Measurements from ENCODE around the gene B4GAT1.

DNA sequence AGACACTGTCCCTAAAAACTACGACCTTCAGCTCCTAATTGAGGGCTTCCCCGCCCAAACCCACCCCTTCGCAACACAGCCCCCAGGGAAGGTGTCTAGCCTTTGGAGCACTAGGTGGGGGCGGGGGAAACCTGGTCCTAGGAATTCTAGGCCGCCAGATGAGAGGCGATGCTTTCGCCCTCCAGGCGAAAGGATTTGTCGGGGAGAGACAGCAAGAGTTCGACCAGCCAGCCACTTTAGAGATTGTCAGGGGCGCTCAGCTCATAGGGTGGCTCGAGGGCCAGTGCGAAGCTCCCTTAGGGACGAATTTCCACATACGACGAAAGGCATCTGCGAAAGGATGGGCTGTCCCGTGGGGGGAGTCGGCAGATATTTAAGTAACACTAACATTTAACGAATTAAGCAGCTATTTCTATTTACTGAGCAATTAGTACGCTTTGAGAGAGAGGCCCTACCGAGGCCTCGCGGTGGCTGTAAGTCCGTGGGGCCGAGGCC lies 35.9 kb downstream of the B4GAT1 start:
- TF ChIP-seq, protein P1, sequence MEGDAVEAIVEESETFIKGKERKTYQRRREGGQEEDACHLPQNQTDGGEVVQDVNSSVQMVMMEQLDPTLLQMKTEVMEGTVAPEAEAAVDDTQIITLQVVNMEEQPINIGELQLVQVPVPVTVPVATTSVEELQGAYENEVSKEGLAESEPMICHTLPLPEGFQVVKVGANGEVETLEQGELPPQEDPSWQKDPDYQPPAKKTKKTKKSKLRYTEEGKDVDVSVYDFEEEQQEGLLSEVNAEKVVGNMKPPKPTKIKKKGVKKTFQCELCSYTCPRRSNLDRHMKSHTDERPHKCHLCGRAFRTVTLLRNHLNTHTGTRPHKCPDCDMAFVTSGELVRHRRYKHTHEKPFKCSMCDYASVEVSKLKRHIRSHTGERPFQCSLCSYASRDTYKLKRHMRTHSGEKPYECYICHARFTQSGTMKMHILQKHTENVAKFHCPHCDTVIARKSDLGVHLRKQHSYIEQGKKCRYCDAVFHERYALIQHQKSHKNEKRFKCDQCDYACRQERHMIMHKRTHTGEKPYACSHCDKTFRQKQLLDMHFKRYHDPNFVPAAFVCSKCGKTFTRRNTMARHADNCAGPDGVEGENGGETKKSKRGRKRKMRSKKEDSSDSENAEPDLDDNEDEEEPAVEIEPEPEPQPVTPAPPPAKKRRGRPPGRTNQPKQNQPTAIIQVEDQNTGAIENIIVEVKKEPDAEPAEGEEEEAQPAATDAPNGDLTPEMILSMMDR (IDR thresholded peaks at IDR 0.05) = no peak
- TF ChIP-seq PBX3 (IDR thresholded peaks at IDR 0.05) (no peak), MXI1 (IDR thresholded peaks at IDR 0.05; ENCODE audit: low read depth, low read length) (no peak), TAF1 (IDR thresholded peaks at IDR 0.05; ENCODE audit: borderline replicate concordance, low read depth, low read length) (no peak), RCOR1 (IDR thresholded peaks at IDR 0.05; ENCODE audit: low read length) (no peak), FOXM1 (IDR thresholded peaks at IDR 0.05; ENCODE audit: low read depth) (no peak), YY1 (IDR thresholded peaks at IDR 0.05; ENCODE audit: low read depth) (no peak)
- TF ChIP-seq, protein P2, sequence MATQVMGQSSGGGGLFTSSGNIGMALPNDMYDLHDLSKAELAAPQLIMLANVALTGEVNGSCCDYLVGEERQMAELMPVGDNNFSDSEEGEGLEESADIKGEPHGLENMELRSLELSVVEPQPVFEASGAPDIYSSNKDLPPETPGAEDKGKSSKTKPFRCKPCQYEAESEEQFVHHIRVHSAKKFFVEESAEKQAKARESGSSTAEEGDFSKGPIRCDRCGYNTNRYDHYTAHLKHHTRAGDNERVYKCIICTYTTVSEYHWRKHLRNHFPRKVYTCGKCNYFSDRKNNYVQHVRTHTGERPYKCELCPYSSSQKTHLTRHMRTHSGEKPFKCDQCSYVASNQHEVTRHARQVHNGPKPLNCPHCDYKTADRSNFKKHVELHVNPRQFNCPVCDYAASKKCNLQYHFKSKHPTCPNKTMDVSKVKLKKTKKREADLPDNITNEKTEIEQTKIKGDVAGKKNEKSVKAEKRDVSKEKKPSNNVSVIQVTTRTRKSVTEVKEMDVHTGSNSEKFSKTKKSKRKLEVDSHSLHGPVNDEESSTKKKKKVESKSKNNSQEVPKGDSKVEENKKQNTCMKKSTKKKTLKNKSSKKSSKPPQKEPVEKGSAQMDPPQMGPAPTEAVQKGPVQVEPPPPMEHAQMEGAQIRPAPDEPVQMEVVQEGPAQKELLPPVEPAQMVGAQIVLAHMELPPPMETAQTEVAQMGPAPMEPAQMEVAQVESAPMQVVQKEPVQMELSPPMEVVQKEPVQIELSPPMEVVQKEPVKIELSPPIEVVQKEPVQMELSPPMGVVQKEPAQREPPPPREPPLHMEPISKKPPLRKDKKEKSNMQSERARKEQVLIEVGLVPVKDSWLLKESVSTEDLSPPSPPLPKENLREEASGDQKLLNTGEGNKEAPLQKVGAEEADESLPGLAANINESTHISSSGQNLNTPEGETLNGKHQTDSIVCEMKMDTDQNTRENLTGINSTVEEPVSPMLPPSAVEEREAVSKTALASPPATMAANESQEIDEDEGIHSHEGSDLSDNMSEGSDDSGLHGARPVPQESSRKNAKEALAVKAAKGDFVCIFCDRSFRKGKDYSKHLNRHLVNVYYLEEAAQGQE (IDR thresholded peaks at IDR 0.05; ENCODE audit: low read depth, low read length) = no peak

Measured in SK-N-SH (cell line).